Fibroblast of the aortic adventitia (primary cell): ENCODE results near the gene DSCAML1. TPM values are rescaled to one million over a fixed set of nuclear protein-coding genes. Genes with fewer than 3 reads are reported as not detected.

Source experiments
- DNase-seq: peaks from one replicate; pipeline ENCODE4 v3.0.0-alpha.2; 2010; ENCODE audit warnings: low read depth
- H3K4me3 ChIP-seq: 2 replicates; pipeline ENCODE4 v1.5.1; 2011; ENCODE audit warnings: low read depth, mild to moderate bottlenecking, control low read depth, low read length, moderate library complexity
- total RNA-seq: library from RNA; depleted of rRNA; stranded (reverse); fragments of >200 nt; gene quantifications from 2 replicates; pipeline ENCODE4 v1.2.3, GENCODE V29; 2012; ENCODE audit warnings: low replicate concordance
- TF ChIP-seq, protein P1 (sequence below): IDR thresholded peaks from 2 replicates; pipeline ENCODE4 v1.5.1; 2011; ENCODE audit warnings: mild to moderate bottlenecking, low read length, control low read depth, inconsistent platforms; ENCODE audit not compliant: insufficient read depth

DSCAML1 gene
- total RNA-seq, 1 donor = not detected

DNA sequence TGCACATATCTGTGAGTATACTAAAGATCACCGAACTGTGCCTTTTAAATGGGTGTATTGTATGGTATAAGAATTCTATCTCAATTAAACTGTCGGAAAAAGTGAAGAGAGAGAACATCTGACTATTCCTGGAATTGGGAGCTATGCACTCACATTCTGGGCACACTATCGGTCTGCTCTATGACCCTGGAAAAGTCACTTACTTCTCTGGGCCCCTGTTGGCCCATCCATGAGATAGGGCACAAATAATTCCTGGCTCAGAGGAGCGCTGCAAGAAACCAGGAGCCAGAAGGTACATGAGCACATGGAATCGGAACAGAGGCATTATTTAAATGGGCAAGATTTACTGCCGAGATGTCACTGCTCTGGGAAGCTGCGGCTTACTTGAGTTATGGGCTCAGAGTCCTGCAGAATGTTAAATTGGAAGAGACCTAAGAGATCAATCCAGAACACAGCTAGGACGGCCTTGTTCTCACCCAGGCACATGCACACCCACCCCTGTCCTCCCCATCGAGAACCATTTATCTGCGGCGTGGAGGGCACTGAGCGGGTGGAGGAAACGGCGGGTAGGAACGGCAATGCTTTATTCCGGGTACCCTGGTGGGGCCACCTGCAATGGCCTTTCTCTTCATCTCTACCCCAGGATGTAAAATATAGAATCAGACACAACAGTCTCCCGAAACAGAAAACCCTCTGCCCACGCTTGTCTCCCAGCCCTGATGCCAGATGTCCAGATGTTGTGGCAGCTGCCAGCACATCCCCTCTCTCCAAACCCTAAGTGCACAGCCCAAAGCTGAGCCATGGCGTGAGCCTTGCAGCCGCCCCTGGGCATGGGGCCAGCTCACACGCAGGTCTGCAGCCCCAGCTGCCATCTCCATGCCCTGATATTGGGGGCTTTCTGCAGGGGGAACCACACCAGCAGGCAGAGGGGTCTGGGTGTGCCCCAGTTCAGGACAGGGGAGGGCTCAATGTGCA is 142.4 kb downstream of the DSCAML1 start:
- DNase-seq = no peak

DNA sequence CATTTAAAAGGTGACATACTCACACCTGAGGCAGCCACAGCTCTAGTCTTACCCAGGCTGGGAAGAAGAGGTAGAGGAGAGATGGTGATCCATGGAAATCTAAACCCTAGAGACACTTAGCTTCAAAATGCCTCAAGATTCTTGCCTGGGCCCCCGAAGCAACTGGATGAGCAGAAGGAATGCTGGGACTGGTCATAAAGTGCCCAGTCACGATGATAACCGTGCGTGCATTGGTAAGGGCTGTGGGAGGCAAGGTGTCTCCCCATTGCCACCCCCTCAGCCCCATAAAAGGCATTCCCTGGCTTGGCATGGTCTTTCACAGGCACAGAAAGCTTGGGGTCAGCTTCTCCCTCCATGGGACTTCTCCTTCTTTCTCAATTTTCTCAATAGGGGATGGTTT is 144.5 kb downstream of the DSCAML1 start:
- H3K4me3 ChIP-seq = no peak overlapping the region
- no peak for DNase-seq
- TF ChIP-seq, protein P1, sequence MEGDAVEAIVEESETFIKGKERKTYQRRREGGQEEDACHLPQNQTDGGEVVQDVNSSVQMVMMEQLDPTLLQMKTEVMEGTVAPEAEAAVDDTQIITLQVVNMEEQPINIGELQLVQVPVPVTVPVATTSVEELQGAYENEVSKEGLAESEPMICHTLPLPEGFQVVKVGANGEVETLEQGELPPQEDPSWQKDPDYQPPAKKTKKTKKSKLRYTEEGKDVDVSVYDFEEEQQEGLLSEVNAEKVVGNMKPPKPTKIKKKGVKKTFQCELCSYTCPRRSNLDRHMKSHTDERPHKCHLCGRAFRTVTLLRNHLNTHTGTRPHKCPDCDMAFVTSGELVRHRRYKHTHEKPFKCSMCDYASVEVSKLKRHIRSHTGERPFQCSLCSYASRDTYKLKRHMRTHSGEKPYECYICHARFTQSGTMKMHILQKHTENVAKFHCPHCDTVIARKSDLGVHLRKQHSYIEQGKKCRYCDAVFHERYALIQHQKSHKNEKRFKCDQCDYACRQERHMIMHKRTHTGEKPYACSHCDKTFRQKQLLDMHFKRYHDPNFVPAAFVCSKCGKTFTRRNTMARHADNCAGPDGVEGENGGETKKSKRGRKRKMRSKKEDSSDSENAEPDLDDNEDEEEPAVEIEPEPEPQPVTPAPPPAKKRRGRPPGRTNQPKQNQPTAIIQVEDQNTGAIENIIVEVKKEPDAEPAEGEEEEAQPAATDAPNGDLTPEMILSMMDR = no peak

More for the DNA sequence above, 142.4 kb downstream of the DSCAML1 start:
- TF ChIP-seq, protein P1 = no peak
- no peak overlapping the region for H3K4me3 ChIP-seq

DNA sequence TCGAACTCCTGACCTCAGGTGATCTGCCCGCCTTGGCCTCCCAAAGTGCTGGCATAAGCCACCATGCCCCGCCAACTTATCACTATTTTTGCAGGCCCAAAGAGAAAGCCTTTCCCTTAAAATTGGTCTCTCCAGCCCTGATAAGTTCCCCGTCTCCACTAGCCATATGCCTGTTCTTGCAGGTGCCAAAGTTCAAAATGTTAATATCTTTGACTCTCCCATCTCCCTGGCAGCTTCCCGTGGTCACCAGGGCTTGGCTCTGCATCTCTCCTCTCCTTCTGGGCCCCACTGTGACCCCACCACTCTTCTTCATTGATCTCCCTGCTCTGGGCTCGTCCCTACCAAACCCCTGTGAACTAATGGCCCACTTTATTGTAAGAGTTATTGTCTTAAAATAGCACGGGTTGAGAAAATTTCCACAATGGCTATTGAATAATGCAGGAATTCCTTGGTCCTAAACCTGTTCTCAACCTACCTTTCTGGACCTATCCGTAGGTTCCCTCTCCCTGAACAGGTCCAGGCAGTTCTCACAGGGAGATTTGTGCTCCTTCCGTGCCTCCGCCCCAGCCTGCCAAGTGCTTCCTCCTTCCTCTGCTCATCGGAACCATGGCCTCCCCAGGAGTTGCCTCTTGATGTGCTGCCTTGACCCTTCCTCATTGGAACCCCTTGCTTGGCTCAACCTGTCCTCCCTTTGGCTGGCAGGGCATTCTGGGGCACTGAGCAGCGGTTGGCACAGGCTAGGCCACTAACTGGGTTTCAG is 147.5 kb downstream of the DSCAML1 start:
- no peak for DNase-seq
- H3K4me3 ChIP-seq = no peak overlapping the region
- TF ChIP-seq, protein P1 = no peak

DNA sequence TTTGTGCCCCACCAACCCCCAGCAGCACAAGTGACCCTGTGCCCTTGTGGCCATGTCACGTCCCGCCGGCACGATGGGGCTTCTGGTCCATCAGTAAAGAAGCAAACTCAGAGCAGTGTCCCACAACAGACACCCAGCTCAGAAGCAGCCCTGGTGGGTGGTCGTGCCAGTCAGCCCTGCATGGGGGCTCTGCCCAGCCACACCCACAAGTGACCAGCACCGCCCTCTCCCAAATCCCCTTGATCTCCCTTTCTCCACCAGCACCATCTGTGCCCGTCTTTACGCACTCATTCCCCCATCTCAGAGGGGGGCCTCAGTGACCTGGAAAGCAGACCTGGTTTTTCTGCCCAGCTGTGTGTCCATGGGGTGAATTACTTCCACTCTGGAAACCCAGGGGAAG is 149.1 kb downstream of the DSCAML1 start:
- H3K4me3 ChIP-seq = no peak overlapping the region
- TF ChIP-seq, protein P1 = no peak
- no peak for DNase-seq

DNA sequence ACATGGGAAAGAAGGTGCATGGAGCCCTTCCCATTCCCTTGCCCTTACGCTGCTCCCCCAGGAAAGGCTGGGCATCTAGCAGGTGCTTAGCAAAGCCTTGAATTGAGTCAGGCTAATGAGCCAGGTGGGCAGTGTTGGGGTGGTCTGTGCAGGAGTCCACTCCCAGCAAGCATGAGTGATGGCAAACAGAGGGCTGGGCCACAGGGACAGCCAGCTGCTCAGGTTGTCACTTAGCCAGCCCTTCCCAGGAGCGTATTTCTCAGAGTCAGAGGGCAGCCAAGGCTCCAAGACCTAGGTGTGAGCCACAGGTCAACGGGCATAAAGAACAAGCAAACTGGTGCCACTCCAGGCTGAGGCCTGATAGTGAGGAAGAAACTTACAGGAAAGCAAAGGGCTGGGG is 149.8 kb downstream of the DSCAML1 start:
- DNase-seq = no peak
- H3K4me3 ChIP-seq = no peak overlapping the region
- TF ChIP-seq, protein P1 = no peak

DNA sequence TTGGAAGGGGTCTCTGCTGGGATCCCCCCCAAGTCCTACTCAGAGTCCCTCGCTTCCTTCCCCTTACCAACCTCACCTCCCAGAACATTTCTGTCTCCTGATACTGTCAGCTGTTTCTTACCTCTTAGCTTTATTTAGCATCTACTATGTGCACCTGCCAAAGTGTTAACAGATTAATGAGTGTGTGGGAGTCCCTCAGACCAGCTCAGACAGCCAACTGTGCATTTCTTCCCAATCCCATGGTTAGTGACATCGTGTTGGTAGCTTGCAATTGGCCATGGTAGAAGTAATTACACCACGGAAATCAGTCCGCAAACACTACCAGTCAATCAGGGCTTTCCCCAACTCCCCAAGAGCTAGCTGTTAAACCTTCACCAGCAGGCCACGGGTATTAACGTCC is 150.6 kb downstream of the DSCAML1 start:
- TF ChIP-seq, protein P1 = no peak
- DNase-seq = no peak
- H3K4me3 ChIP-seq = no peak overlapping the region
